SK-N-MC (cell line): ENCODE data around the gene SLC16A12.

Experiments
- EZH2 ChIP-seq: fragments of 200-600 bp; sonication (generic); IDR thresholded peaks from one replicate; pipeline ENCODE4 v1.6.1; 2017; ENCODE audit warnings: antibody characterized with exemption
- FOXP2 ChIP-seq: optimal IDR thresholded peaks from 2 replicates; pipeline ENCODE3; 2011; ENCODE audit warnings: mild to moderate bottlenecking, moderate library complexity; ENCODE audit not compliant: insufficient read depth; ENCODE audit errors: extremely low read length, control extremely low read depth
- POLR2AphosphoS5 ChIP-seq: IDR thresholded peaks from 2 replicates; pipeline ENCODE4 v1.6.1; 2012; ENCODE audit warnings: mild to moderate bottlenecking, low read depth, low read length, borderline replicate concordance

- TF ChIP-seq FOXP2 (no peak), EZH2 (no peak), POLR2AphosphoS5 (no peak)
Measured at GRCh38 chr10:89413398-89413912, 121.9 kb downstream of the SLC16A12 start.
